SKM-1 treated with dmso at 0.1 percent for 144 hours (cell line): ENCODE data around the gene PIGU.
A peak's percentile ranks its signal among the peaks of the same experiment; 100 is the strongest.
"Not testable (repeated sequence)": the region's sequence is repeated elsewhere in the genome, so short reads cannot be mapped to it uniquely, and the experiment has no call there.

Experiments
- DNase-seq: peaks from one replicate; lab custom pipeline; 2025; ENCODE audit not compliant: unreplicated experiment; lab: John Stamatoyannopoulos, UW

Gene PIGU

GRCh38 chr20:34706912-34707784, 30.3 kb upstream of the PIGU start:
- DNase-seq, result no peak

DNA sequence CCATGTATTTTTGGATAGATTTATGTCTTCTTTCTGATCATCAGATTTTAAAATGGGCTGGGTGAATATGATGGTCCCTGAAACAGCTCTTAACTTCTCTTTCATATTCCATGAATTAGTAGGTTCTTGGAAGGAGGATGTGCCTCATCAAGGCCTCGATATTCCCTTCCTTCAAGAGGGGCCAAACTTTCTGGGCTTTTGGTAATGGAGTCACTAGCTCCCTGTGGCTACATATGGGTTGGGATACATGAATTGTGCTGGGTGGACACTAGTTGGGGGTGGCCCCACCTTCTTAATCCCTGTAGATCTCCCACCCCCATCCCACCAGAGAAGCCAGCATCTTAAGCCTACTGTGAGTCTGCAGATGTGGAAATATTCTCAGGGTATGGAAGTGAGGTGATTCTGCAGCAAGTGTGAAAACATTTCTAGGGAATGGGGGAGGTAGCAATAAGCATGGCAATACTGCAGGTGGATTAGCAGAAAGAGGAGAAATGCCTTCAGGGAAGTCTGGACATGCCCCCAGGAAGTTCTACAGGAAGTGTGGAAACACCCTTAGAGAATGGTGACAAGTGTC, 29.5 kb upstream of the PIGU start:
- no peak for DNase-seq

GRCh38 chr20:34705397-34706301, 28.8 kb upstream of the PIGU start:
- DNase-seq, result no peak

GRCh38 chr20:34705008-34705396, 28.1 kb upstream of the PIGU start:
- no peak for DNase-seq

DNA sequence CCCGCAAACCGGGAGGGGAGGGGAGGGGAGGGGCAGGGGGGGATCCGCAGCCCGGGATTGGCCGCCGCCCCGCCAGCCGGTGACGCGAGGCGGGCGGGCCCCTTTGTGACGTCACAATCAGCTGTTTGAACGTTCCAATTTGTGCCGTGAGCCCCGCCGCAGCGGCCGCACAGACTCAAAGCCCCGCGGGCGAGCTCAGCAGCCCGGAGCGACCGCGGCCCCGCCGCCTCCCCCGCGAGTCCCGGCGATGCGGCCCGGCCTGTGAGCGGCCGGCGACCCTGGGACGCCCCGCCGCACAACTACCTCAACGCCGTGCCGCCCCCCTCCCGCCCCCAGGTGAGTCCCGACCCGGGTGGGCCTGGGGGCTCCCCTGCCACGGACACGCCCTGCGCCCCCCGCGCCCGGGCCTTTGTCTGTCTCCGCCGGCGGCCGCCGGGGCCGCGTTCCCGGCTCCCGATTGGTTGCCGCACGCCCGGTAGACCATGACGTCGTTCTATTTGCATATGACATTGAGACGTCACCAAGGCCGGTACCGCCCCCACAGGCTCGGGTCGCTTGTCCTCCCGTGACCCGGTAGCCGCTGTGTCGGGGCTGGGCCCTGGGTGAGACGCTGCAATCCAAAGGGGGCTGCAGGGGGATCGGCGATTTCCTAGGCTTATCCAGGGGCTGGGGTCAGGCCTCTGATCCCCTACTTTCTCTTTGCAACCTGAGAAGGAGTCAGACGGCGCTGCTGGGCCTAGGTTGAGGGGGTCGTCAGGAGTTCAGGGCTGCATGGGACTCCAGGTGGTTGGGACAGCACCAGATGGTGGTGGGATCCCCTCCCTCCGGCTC, 27.5 kb upstream of the PIGU start, which contains the start of gene TP53INP2:
Gene TP53INP2 (plus strand): TSS at position 168 of the 831 bp plus-strand sequence. CDS start 4,396 bp downstream, outside the sequence.
- DNase-seq, result peak; percentile 86

DNA sequence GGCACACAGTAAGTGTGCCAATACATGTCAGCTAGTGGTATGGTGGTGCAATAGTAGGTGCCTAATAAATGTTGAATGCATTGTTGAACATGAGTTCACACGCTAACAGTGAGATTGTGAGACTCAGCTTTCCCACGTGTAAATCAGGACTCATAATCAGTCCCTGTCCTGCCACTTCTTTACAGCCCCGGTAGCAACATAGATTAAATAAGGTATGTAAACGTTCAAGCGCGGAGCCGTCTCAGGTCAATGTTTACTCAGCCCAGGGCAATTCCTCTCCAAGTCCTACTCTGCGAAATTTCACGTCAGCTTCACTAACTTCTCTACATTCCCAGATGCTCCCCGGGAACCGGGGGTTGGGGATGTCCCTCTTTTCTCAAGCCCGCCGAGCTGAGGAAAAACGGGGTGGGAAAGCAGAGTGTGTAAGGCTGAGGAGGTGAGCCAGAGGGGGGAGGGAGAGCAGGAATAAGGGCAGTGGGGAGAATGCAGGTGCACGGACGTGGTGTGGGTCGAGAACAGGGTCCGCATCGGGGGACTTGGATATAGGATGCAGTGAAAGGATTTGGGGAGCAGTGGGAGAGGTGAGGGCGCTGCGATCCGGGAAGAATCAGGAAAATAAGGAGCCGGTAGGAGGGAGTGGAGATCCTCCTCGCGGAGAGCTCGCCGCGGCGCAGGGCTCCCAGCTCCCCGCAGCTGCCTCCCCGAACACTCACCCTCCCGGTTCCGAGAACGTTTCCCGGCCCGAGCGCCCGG, 26.7 kb upstream of the PIGU start:
- DNase-seq, result no peak

GRCh38 chr20:34703061-34703423, 26.1 kb upstream of the PIGU start:
- no peak for DNase-seq

DNA sequence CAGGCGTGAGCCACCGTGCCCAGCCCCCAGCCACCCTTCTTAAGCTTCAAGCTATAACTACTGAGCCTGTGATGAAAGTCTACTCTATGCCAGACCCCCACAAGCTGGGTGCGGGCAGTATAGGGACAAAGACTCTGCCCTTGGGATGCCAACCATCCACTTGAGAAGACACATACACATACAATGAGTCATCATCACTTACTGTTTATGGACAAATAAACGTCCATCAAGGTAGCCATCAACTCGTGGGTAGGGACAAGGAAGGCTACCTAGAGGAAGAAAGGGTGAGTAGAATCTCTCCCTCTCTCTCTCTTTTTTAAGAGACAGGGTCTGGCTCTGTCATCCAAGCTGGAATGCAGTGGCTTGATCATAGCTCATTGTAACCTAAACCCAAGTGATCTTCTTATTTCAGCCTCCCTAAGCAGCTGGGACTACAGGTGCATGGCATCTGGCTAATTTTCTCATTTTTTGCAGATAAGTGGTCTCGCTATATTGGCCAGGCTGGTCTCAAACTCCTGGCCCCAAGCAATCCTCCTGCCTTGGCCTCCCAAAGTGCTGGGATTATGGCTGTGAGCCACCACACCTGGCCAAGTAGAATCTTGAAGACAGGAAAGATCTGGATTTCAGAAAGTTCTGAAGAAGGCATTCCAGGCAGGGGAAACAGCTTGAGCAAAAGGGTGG, 24.7 kb upstream of the PIGU start:
- no peak for DNase-seq

- no peak for DNase-seq
Measured at GRCh38 chr20:34693414-34693813, 16.5 kb upstream of the PIGU start.

GRCh38 chr20:34691838-34692237, 14.9 kb upstream of the PIGU start:
- DNase-seq, result no peak

GRCh38 chr20:34689486-34689885, 12.6 kb upstream of the PIGU start:
- DNase-seq, result no peak

DNA sequence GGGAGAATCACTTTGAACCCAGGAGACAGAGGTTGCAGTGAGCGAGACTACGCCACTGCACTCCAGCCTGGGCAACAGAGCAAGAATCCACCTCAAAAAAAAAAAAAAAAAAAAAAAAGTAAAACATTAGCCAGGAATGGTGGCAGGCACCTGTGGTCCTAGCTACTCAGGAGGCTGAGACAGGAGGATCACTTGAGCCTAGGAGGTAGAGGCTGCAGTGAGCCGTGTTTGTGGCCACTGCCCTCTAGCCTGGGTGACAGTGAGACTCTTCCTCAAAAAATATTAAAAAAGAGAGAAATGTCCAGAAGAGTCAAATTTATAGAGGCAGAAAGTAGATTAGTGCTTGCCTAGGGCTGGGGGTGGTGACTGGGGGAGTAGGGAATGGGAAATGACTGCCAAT, 6.8 kb upstream of the PIGU start:
- DNase-seq, result no peak

DNA sequence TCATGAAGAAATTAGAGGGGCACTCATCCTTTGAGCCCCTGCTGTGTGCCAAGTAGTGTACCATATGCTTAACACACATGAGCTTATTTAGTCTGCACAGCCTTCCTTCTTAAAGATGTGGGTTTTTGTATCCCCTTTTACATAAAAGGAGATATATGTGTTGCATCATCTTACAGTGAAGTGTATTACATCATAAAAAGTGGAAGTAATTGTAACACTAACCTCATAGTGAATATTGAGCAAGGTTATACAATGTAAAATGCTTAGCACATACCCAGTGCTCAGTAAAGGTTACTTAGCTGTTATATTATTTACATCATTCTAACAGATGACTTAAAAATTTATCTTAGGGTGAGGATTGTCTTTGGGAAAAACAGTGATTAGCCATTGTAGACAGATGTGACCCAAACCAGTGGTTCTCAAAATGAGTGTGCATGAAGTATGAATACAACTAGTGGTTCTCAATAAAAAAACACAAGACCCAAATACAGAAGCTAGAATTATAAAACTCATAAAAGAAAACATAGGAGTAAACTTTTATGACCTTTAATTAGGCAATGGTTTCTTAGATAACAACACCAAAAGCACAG, 3.8 kb upstream of the PIGU start:
- DNase-seq, result peak; percentile 95

DNA sequence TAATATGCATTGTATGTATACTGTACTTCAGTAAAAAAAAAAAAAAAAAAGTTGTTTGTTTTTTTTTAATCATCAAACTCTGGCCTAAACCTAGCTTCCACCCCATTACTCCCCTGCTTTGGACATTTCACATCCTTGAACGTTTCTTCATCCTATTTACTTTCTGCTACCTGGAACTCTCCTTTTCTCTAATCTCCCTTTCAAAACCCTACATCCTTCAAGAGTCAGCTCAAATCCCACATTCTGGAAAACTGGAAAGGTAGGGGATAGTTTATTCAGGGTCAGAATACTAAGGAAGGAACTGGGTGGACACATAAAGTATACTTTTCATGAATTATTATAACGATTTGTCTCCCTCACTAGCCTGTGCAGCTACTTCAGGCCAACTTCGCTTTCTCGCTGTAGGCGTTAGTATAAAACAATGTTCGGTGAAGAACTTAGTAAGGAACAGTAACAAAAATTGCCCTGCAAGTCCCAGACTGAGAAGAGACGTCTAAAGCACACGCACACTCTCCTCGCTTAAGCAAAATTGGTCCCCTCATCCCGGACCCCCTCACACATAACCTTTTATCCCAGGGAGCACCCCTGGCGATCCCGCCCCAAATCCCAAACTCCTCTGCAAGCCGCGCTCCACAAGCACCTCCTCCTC, 775 bp downstream of the PIGU start:
- no peak for DNase-seq

DNA sequence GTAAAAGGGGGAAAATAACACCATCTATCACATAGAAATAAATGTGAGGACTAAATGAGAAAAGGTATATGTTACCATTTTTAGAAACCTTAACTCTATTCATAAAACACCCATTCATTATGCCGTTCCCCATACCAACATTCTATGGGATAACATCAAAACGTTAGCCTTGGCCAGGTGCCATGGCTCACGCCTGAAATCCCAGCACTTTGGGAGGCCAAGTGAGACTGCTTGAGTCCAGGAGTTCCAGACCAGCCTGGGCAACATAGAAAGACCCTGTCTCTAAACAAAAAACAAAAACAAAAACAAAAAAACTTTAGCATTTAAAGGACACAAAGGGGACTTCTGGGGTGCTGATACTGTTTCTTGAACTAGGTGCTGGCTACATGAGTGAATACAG, 1.3 kb downstream of the PIGU start:
- no peak for DNase-seq

DNA sequence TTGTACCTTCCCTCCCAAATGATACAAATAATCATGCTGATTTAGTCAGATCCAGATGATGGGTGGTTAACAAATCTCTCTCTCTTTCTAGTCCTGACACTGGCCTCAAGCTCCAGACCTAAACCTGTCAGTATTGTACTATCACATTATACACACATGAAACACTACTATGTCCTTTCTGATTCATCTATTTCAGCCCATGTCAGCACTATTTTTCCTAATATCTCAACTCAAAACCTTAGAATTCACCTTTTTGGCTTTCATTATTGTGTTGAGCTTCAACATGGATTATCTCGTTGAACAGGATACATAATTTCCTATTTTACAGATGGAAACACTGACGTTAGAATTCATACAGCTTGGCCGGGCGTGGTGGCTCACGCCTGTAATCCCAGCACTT, 3.5 kb downstream of the PIGU start:
- no peak for DNase-seq

DNA sequence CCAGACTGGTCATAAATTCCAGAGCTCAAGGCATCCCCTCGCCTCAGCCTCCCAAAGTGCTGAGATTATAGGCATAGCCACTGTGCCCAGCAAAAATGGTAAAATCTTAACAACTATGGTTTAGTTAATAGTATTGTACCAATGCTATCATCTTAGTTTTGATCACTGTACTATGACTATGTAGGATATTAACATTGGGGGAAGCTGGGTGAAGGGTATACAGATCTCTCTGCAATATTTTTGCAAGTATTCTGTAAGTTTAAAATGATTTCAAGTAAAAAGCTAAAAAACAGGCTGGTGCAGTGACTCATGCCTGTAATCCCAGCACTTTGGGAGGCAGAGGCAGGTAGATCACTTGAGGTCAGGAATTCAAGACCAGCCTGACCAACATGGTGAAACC, 7.8 kb downstream of the PIGU start:
- DNase-seq, result no peak

DNA sequence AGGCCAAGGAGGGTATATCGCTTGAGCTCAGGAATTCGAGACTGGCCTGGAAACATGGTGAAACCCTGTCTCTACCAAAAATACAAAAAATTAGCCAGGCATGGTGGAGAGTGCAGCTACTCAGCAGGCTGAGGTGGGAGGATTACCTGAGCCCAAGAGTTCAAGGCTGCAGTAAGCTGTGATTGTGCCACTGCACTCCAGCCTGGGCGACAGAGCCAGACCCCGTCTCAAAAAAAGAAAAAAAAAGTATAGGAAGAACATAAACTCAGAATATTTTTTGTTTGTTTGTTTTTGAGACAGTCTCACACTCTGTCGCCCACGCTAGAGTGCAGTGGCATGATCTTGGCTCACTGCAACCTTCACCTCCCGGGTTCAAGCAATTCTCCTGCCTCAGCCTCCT, 12.1 kb downstream of the PIGU start:
- not testable (repeated sequence) for DNase-seq
